ENCODE data around the gene GMDS.

- TF ChIP-seq EZH2phosphoT487 (IDR thresholded peaks at IDR 0.05; ENCODE audit: insufficient read depth, low read depth) (no peak), EZH2 (IDR thresholded peaks at IDR 0.05; ENCODE audit: insufficient read depth, poor library complexity, severe bottlenecking) (no peak)
These were observed 419.5 kb downstream of the GMDS start for GRCh38 chr6:1825926-1826325.
